Fibroblast of lung (primary cell): ENCODE measurements around the gene WWC2.

Source experiments
- EZH2 ChIP-seq: IDR thresholded peaks from 2 replicates; pipeline ENCODE4 v1.5.1; 2012; ENCODE audit warnings: low read length, control low read depth, mild to moderate bottlenecking; ENCODE audit errors: missing control alignments
- TF ChIP-seq, protein P1 (sequence below), 2 donors: IDR thresholded peaks in 1 of 2; conservative IDR thresholded peaks in 1 of 2; 1 replicate in 1 of 2; 2 replicates in 1 of 2; pipeline ENCODE4 v1.5.1; 2011 to 2012; ENCODE audit warnings: low read length in 2 of 2, control low read depth in 1 of 2, inconsistent platforms in 1 of 2, low read depth in 1 of 2, mild to moderate bottlenecking in 1 of 2

DNA sequence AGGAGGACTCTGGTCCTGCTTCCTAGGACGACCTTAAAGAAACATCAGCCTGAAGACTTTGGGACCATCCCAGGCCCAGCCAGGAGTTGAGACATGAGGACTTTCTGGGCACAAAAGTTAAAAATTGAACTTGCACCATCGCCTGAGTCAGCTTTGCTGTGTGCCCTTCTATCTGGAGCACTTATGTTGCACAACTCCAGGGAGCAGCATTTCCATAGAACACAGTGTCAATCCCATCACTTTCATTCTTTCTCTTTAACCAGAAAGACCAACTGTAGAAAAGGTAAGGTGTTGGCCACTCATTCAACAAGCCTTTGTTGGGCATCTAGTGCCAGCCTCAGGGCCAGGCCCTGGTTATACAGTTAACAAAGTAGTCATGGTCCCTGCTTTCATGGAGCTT lies 231.8 kb downstream of the WWC2 start:
- TF ChIP-seq, protein P1, sequence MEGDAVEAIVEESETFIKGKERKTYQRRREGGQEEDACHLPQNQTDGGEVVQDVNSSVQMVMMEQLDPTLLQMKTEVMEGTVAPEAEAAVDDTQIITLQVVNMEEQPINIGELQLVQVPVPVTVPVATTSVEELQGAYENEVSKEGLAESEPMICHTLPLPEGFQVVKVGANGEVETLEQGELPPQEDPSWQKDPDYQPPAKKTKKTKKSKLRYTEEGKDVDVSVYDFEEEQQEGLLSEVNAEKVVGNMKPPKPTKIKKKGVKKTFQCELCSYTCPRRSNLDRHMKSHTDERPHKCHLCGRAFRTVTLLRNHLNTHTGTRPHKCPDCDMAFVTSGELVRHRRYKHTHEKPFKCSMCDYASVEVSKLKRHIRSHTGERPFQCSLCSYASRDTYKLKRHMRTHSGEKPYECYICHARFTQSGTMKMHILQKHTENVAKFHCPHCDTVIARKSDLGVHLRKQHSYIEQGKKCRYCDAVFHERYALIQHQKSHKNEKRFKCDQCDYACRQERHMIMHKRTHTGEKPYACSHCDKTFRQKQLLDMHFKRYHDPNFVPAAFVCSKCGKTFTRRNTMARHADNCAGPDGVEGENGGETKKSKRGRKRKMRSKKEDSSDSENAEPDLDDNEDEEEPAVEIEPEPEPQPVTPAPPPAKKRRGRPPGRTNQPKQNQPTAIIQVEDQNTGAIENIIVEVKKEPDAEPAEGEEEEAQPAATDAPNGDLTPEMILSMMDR (conservative IDR thresholded peaks at IDR 0.05 in 1 of 2, IDR thresholded peaks at IDR 0.05 in 1 of 2; ENCODE audit: low read depth in 1 of 2, low read length in 2 of 2), result no peak
- TF ChIP-seq EZH2, result no peak
